Fibroblast of mammary gland (primary cell): ENCODE data around the gene DUSP8.
"Not testable (repeated sequence)": the region's sequence is repeated elsewhere in the genome, so short reads cannot be mapped to it uniquely, and the experiment has no call there.

ENCODE experiments used
- DNase-seq: peaks from one replicate; pipeline ENCODE4 v3.0.0-alpha.2; 2010; ENCODE audit warnings: low read depth
- H3K4me3 ChIP-seq: 2 replicates; pipeline ENCODE4 v1.5.1; 2011; ENCODE audit warnings: low read depth, mild to moderate bottlenecking, low read length, moderate library complexity; ENCODE audit not compliant: control insufficient read depth
- CTCF ChIP-seq: conservative IDR thresholded peaks from 2 replicates; pipeline ENCODE4 v1.5.1; 2011; ENCODE audit warnings: low read depth, low read length, inconsistent platforms; ENCODE audit not compliant: control insufficient read depth, insufficient read depth

The DUSP8 gene

DNA sequence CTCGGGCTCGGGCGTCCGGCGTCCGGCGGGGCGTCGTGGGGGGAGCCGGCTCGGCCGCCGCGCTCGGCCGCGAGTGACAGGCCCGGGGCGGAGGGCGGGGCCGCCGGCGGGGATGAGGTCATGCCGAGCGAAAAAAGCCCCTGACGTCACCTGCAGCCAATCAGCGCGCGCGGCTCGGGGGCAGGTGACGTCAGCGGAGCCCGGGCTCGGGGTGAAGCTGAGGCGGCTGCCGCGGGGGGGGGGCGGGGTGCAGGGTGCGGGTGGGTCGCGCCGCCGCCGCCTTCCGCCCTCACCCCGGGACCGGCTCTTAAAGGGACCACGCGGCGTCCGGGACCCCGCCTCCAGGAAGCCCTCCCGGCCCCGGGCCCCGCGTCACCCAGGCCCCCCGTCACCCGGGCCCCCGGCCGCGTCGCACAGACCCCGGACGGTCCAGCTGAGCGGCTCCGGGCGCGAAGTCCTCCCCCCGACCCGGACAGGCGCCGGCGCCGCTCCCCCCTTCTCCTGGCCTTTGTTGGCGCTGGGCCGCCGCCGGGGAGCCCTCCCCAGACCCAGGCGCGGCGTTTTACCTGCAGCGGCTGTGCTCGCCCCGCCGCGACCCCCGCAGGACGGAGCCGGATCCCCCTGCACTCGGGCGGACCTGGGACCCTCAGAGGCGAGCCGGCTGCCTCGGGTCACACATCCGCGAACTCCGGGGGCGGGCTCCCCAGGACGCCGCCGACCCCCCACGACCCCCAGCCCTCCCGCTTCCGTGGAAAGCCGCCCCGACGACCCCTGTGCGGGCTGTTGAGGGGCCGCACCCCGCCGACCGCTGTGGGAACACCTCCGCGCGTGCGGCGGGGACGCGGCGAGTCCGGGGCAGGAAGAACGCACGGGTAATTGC, at the start of gene DUSP8:
Gene DUSP8 (minus strand): TSS at position 75 of the 880 bp plus-strand sequence. CDS start 6,445 bp downstream, outside the sequence.
- no peak for TF ChIP-seq CTCF
- DNase-seq: peak; percentile 61
- H3K4me3 ChIP-seq: no peak within 1 kb of the TSS

DNA sequence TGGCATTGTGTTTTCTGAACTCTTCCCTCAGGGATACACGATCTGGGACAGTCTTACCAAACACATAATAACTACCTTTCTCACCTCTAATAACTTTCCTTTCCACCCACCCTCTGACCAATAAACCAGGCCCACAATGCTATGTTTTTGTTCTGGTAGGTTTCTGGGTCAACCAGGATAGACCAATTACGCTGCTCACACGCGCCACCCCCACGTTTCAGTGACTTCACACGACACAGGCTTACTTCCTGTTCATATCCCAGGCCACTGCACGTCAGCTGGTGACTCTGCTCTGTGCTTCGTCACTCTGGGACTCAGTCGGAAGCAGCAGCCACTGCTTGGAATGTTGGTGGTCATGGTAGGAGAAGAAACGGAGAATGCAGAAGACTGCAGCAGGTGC, 47.4 kb upstream of the DUSP8 start:
- H3K4me3 ChIP-seq: no peak overlapping the region
- no peak for TF ChIP-seq CTCF
- DNase-seq: no peak

GRCh38 chr11:1618231-1618630, 46.2 kb upstream of the DUSP8 start:
- no peak overlapping the region for H3K4me3 ChIP-seq
- DNase-seq: no peak
- TF ChIP-seq CTCF: no peak

DNA sequence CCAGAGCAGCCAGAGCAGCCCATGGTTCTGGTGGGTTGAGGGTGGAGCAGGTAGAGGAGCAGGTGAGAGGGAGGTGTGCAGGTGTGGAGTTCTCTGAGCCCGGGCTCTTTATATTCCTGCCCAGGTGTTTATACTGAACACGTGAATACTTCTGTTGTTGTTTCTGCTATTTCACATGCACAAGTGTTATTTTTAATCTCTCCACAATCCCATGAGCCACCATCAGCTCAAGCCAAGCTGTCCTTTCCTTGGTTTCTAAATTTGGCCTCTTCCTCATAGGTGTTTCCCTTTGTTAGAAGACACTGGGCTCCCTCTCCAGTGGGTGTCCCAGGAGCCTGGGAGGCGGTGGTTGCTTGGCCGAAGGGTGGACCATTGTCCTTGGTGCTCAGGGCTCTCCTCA, 36.3 kb upstream of the DUSP8 start, which contains the start of gene KRTAP5-3:
Gene KRTAP5-3 (minus strand): TSS at position 101 of the 400 bp plus-strand sequence. CDS start 78 bp downstream, at position 23.
- TF ChIP-seq CTCF: no peak
- DNase-seq: no peak
- H3K4me3 ChIP-seq: no peak within 1 kb of the TSS

DNA sequence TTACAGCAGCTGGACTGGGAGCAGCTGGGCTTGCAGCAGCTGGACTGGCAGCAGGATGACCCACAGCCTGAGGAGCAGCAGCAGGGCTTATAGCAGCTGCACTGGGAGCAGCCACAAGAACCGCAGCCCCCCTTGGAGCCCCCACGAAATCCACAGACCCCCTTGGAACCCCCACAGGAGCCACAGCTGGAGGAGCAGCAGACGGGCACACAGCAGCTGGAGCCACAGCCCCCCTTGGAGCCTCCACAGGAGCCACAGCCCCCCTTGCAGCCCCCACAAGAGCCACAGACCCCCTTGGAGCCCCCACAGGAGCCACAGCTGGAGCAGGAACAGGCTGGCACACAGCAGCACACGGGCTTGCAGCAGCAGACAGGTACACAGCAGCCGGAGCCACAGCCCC, 35.8 kb upstream of the DUSP8 start:
- DNase-seq, H3K4me3 ChIP-seq: not testable (repeated sequence)

DNA sequence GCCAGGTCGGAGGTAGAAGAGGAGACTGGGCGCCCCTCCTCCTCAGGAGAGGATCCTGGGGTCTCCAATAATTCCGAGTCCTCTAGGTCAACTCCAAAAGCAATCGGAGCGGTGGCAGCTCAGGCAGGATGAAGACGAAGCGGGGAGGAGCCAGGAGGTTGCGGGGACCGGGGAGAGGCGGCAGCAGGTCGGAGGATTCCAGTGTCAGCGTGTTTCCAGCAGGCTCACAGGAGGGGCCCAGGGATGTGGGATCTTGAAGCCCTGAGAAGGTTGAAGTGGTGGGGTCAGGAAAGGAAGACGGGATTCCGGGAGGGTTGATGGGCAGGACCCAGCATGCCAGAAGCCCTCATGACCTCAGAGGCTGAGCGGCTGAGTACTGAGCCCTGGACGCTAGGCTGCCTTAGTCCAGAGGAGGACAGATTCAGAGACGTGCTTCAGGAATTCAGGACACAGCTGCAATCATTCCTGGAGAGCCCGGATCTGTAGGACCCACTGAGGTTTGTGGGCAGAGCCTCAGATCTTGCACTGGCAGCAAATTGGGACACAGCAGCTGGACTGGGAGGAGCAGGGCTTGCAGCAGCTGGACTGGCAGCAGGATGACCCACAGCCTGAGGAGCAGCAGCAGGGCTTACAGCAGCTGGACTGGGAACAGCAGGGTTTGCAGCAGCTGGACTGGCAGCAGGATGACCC, 35.2 kb upstream of the DUSP8 start:
- H3K4me3 ChIP-seq, DNase-seq: not testable (repeated sequence)

DNA sequence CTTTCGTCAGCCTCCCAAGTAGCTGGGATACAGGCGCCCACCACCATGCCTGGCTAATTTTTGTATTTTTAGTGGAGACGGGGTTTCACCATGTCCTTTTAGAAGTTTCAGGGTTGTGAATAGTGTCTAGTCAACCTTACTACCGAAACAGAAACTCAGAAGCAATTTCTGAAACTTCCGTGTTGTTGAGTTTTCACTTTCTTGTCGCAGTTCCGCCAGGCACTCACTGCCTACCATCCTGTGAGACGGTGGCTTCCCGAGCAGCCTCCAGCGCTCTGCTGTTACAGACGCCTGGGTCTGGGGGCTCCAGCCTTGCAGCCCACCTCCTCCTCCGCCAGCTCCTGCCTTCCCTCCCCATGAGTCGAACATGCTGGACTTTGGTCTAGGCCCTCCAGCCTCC, 33.9 kb upstream of the DUSP8 start:
- DNase-seq, H3K4me3 ChIP-seq: not testable (repeated sequence)

DNA sequence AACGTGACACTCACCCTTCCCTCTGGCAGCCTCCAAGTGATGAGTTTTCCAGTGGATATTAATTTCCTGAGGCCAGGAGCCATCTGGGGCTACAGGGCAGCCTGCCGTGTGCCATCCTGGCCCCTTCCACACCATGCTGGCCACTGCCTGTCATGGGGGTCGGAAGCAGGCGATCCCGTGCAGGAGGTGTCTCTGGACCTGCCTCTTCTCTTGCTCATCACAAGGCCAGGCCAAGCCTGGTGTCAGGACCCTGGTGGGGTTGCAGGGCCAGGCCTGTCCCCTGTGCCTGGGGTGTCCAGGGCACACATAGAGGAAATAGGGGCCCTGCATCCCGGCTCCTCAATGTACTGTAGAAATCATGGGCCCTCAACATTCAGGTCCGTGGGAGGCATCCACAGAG, 32.6 kb upstream of the DUSP8 start:
- no peak for TF ChIP-seq CTCF
- no peak overlapping the region for H3K4me3 ChIP-seq
- no peak for DNase-seq
